Measurements from ENCODE around the gene PPP1R16B.
A peak's percentile ranks its signal among the peaks of the same experiment; 100 is the strongest.

PPP1R16B gene

DNA sequence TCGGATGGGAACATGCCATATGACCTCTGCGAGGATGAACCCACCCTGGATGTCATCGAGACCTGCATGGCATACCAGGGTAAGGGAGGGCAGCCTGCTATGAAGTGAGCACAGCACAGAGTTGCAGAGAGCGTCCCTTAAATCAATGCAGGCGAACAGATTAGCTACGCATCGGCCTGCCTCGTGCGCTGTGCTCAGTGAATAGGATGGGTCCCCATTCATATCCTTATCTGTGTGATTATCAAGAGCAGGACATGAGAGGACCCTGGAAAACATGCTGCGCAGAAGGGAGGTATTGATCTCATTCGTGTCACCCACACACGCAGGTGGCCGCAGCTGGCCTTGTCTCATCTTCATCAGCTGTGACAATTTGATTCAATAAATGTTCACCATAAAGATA is 95.1 kb downstream of the PPP1R16B start:
- Histone ChIP-seq H3K18ac (ENCODE audit: low read length) (no peak overlapping the region), H2BK12ac (ENCODE audit: low read length) (no peak overlapping the region), H3K4me3 (ENCODE audit: low read length in 2 of 2) (no peak overlapping the region), H3K14ac (ENCODE audit: low read length) (no peak overlapping the region), H3K23ac (ENCODE audit: low read depth, low read length, poor library complexity) (no peak overlapping the region), H4K91ac (ENCODE audit: low read depth, low read length, poor library complexity) (no peak overlapping the region), H3K9ac (ENCODE audit: low read depth, low read length, poor library complexity) (no peak overlapping the region), H3K4me2 (ENCODE audit: insufficient read depth, low read length, poor library complexity, severe bottlenecking) (no peak overlapping the region), H3K27me3 (ENCODE audit: control insufficient read depth in 3 of 3, insufficient read depth in 3 of 3, low read depth in 1 of 3, low read length in 3 of 3) (no peaks in the 10 kb centered on the region), H2AK5ac (ENCODE audit: low read depth, low read length) (no peak overlapping the region), H2BK5ac (ENCODE audit: low read length) (no peak overlapping the region), H3K4ac (ENCODE audit: low read length) (no peak overlapping the region), H3K79me1 (ENCODE audit: low read depth, low read length) (no peaks in the 10 kb centered on the region), H3K4me1 (ENCODE audit: control insufficient read depth in 2 of 2, insufficient read depth in 1 of 2, low read depth in 1 of 2, low read length in 2 of 2) (no peaks in the 10 kb centered on the region), H4K8ac (ENCODE audit: low read depth, low read length) (no peak overlapping the region), H2BK120ac (ENCODE audit: low read depth, low read length) (no peak overlapping the region), H3K36me3 (replicated peaks in 1 of 2; ENCODE audit: control insufficient read depth in 2 of 2, insufficient read depth in 2 of 2, low read length in 2 of 2) (peaks cover 0 to 56% of the 10 kb centered on the region in 2 donors), H2BK15ac (ENCODE audit: low read length) (no peak overlapping the region), H2AFZ (ENCODE audit: low read length) (no peak overlapping the region), H3K27ac (replicated peaks; ENCODE audit: low read length) (no peak overlapping the region), H3K9me3 (replicated peaks in 1 of 2; ENCODE audit: control insufficient read depth in 2 of 2, insufficient read depth in 1 of 2, low read depth in 1 of 2, low read length in 2 of 2) (peaks cover 2 to 7% of the 10 kb centered on the region in 2 donors)
- no CpG with 5 or more reads among the region's 13 CpGs for WGBS, 2 donors (ENCODE audit: extremely low coverage in 2 of 2, insufficient read length in 2 of 2, insufficient replicate concordance in 1 of 2)
- no peak for DNase-seq (ENCODE audit: low spot score)

DNA sequence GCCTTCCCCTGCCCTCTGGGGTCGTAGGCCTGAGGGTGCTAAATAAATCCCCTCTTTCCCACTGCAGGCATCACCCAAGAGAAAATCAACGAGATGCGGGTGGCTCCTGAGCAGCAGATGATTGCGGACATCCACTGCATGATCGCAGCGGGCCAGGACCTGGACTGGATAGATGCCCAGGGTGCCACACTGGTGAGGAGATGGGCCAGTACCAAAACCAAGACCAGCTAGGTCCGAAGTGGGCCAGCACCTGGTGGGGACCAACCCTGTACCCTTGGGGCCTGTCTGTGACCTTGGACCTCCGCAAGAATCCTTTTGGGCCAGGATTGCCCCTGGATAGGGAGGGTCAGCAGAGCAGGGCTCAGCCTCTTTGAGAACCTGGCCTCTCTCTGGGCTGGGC is 97.1 kb downstream of the PPP1R16B start:
- Histone ChIP-seq H3K4me1 (ENCODE audit: control insufficient read depth in 2 of 2, insufficient read depth in 1 of 2, low read depth in 1 of 2, low read length in 2 of 2) (no peaks in the 10 kb centered on the region), H3K27me3 (ENCODE audit: control insufficient read depth in 3 of 3, insufficient read depth in 3 of 3, low read depth in 1 of 3, low read length in 3 of 3) (no peaks in the 10 kb centered on the region), H2AFZ (ENCODE audit: low read length) (no peak overlapping the region), H3K27ac (replicated peaks; ENCODE audit: low read length) (no peak overlapping the region), H3K4me2 (ENCODE audit: insufficient read depth, low read length, poor library complexity, severe bottlenecking) (no peak overlapping the region), H3K4ac (ENCODE audit: low read length) (no peak overlapping the region), H2AK5ac (ENCODE audit: low read depth, low read length) (no peak overlapping the region), H3K4me3 (ENCODE audit: low read length in 2 of 2) (no peak overlapping the region), H4K8ac (ENCODE audit: low read depth, low read length) (no peak overlapping the region), H3K9ac (ENCODE audit: low read depth, low read length, poor library complexity) (peak overlapping the region; percentile 0), H3K14ac (ENCODE audit: low read length) (no peak overlapping the region), H2BK15ac (ENCODE audit: low read length) (no peak overlapping the region), H3K9me3 (replicated peaks in 1 of 2; ENCODE audit: control insufficient read depth in 2 of 2, insufficient read depth in 1 of 2, low read depth in 1 of 2, low read length in 2 of 2) (peaks cover 2 to 7% of the 10 kb centered on the region in 2 donors), H3K23ac (ENCODE audit: low read depth, low read length, poor library complexity) (no peak overlapping the region), H2BK5ac (ENCODE audit: low read length) (no peak overlapping the region), H2BK12ac (ENCODE audit: low read length) (no peak overlapping the region), H2BK120ac (ENCODE audit: low read depth, low read length) (no peak overlapping the region), H4K91ac (ENCODE audit: low read depth, low read length, poor library complexity) (no peak overlapping the region), H3K36me3 (replicated peaks in 1 of 2; ENCODE audit: control insufficient read depth in 2 of 2, insufficient read depth in 2 of 2, low read length in 2 of 2) (peaks cover 0 to 68% of the 10 kb centered on the region in 2 donors), H3K79me1 (ENCODE audit: low read depth, low read length) (no peaks in the 10 kb centered on the region), H3K18ac (ENCODE audit: low read length) (no peak overlapping the region)
- DNase-seq (ENCODE audit: low spot score), result no peak
- no CpG with 5 or more reads among the region's 8 CpGs for WGBS, 2 donors (ENCODE audit: extremely low coverage in 2 of 2, insufficient read length in 2 of 2, insufficient replicate concordance in 1 of 2)

DNA sequence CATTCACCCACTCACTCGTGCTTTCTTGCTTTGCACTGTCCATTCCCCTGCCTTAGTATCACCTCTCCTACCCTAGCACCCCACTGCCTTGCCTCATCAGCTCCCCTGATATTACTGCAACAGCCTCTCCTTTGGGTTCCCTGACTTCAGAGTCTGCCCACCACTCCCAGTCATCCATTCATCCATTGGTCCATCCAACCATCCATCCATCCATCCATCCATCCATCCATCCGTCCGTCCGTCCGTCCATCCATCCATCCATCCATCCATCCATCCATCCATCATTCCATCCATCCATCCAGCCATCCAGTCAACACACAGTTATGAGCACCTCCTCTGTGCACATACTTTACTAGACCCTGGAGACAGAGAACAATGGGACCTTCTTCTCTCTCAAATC is 97.8 kb downstream of the PPP1R16B start:
- whole genome bisulfite sequencing, 2 donors (ENCODE audit: extremely low coverage in 2 of 2, insufficient read length in 2 of 2, insufficient replicate concordance in 1 of 2), result no CpG with 5 or more reads among the region's 5 CpGs
- H3K27me3 ChIP-seq (ENCODE audit: control insufficient read depth in 3 of 3, insufficient read depth in 3 of 3, low read depth in 1 of 3, low read length in 3 of 3), result no peaks in the 10 kb centered on the region

DNA sequence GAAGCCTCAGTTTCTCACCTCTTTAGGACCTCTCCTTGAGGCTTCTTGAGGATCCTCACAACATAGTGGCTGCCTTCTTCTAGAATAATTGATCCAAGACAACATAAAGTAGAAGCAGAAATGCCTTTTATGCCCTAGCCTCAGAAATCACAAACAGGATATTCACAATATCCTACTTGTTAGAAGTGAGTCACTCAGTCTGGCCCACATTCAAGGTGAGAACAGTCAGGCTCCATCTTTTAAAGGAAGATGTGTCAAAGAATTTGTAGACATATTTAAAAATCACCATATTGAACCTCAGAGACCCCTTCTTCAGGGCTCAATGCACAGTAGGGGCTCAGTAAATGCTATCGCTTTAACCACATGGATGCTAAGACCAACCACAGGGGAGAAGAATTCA is 99.9 kb downstream of the PPP1R16B start:
- H2AK5ac ChIP-seq (ENCODE audit: low read depth, low read length), result no peak overlapping the region

More for the DNA sequence above, 97.8 kb downstream of the PPP1R16B start:
- no peak overlapping the region for H4K91ac ChIP-seq (ENCODE audit: low read depth, low read length, poor library complexity)
- H3K9me3 ChIP-seq (replicated peaks in 1 of 2; ENCODE audit: control insufficient read depth in 2 of 2, insufficient read depth in 1 of 2, low read depth in 1 of 2, low read length in 2 of 2), result peaks cover 2 to 7% of the 10 kb centered on the region in 2 donors
- no peak overlapping the region for H2AK5ac ChIP-seq (ENCODE audit: low read depth, low read length)
- H3K18ac ChIP-seq (ENCODE audit: low read length), result no peak overlapping the region
- no peak for DNase-seq (ENCODE audit: low spot score)
- no peaks in the 10 kb centered on the region for H3K4me1 ChIP-seq (ENCODE audit: control insufficient read depth in 2 of 2, insufficient read depth in 1 of 2, low read depth in 1 of 2, low read length in 2 of 2)
- H3K14ac ChIP-seq (ENCODE audit: low read length), result no peak overlapping the region
- H2AFZ ChIP-seq (ENCODE audit: low read length), result no peak overlapping the region
- no peak overlapping the region for H2BK5ac ChIP-seq (ENCODE audit: low read length)
- H3K9ac ChIP-seq (ENCODE audit: low read depth, low read length, poor library complexity), result no peak overlapping the region
- H4K8ac ChIP-seq (ENCODE audit: low read depth, low read length), result no peak overlapping the region
- peaks cover 0 to 69% of the 10 kb centered on the region in 2 donors for H3K36me3 ChIP-seq (replicated peaks in 1 of 2; ENCODE audit: control insufficient read depth in 2 of 2, insufficient read depth in 2 of 2, low read length in 2 of 2)
- H3K4me2 ChIP-seq (ENCODE audit: insufficient read depth, low read length, poor library complexity, severe bottlenecking), result no peak overlapping the region
- no peak overlapping the region for H2BK15ac ChIP-seq (ENCODE audit: low read length)
- no peak overlapping the region for H2BK120ac ChIP-seq (ENCODE audit: low read depth, low read length)
- H3K79me1 ChIP-seq (ENCODE audit: low read depth, low read length), result no peaks in the 10 kb centered on the region
- no peak overlapping the region for H2BK12ac ChIP-seq (ENCODE audit: low read length)
- no peak overlapping the region for H3K27ac ChIP-seq (replicated peaks; ENCODE audit: low read length)
- H3K23ac ChIP-seq (ENCODE audit: low read depth, low read length, poor library complexity), result no peak overlapping the region
- no peak overlapping the region for H3K4me3 ChIP-seq (ENCODE audit: low read length in 2 of 2)
- no peak overlapping the region for H3K4ac ChIP-seq (ENCODE audit: low read length)

More for the DNA sequence above, 99.9 kb downstream of the PPP1R16B start:
- H4K8ac ChIP-seq (ENCODE audit: low read depth, low read length), result no peak overlapping the region
- H3K4ac ChIP-seq (ENCODE audit: low read length), result no peak overlapping the region
- no peak overlapping the region for H2BK15ac ChIP-seq (ENCODE audit: low read length)
- H3K9me3 ChIP-seq (replicated peaks in 1 of 2; ENCODE audit: control insufficient read depth in 2 of 2, insufficient read depth in 1 of 2, low read depth in 1 of 2, low read length in 2 of 2), result peaks cover 0 to 7% of the 10 kb centered on the region in 2 donors
- no peak overlapping the region for H3K23ac ChIP-seq (ENCODE audit: low read depth, low read length, poor library complexity)
- DNase-seq (ENCODE audit: low spot score), result no peak
- no peak overlapping the region for H3K14ac ChIP-seq (ENCODE audit: low read length)
- no peak overlapping the region for H3K27ac ChIP-seq (replicated peaks; ENCODE audit: low read length)
- H3K36me3 ChIP-seq (replicated peaks in 1 of 2; ENCODE audit: control insufficient read depth in 2 of 2, insufficient read depth in 2 of 2, low read length in 2 of 2), result peaks cover 0 to 81% of the 10 kb centered on the region in 2 donors
- no peak overlapping the region for H2AFZ ChIP-seq (ENCODE audit: low read length)
- H3K27me3 ChIP-seq (ENCODE audit: control insufficient read depth in 3 of 3, insufficient read depth in 3 of 3, low read depth in 1 of 3, low read length in 3 of 3), result no peaks in the 10 kb centered on the region
- no peak overlapping the region for H3K4me2 ChIP-seq (ENCODE audit: insufficient read depth, low read length, poor library complexity, severe bottlenecking)
- H2BK12ac ChIP-seq (ENCODE audit: low read length), result no peak overlapping the region
- no peak overlapping the region for H3K4me3 ChIP-seq (ENCODE audit: low read length in 2 of 2)
- H3K4me1 ChIP-seq (ENCODE audit: control insufficient read depth in 2 of 2, insufficient read depth in 1 of 2, low read depth in 1 of 2, low read length in 2 of 2), result no peaks in the 10 kb centered on the region
- no peak overlapping the region for H4K91ac ChIP-seq (ENCODE audit: low read depth, low read length, poor library complexity)
- no peak overlapping the region for H2BK120ac ChIP-seq (ENCODE audit: low read depth, low read length)
- no peak overlapping the region for H2BK5ac ChIP-seq (ENCODE audit: low read length)
- H3K9ac ChIP-seq (ENCODE audit: low read depth, low read length, poor library complexity), result no peak overlapping the region
- no peaks in the 10 kb centered on the region for H3K79me1 ChIP-seq (ENCODE audit: low read depth, low read length)
- WGBS, 2 donors (ENCODE audit: extremely low coverage in 2 of 2, insufficient read length in 2 of 2, insufficient replicate concordance in 1 of 2), result no CpG with 5 or more reads among the region's 1 CpG
- H3K18ac ChIP-seq (ENCODE audit: low read length), result no peak overlapping the region

All from neuronal stem cell (in vitro differentiated cells).